HG03066 (cell line): ENCODE results near the gene TRPC4.

Experiments used
- ATAC-seq: cut with Tn5 transposase; IDR thresholded peaks from one replicate; pipeline ENCODE4 v1.9.1; 2021; ENCODE audit warnings: low read depth; ENCODE audit not compliant: unreplicated experiment

TRPC4 gene

DNA sequence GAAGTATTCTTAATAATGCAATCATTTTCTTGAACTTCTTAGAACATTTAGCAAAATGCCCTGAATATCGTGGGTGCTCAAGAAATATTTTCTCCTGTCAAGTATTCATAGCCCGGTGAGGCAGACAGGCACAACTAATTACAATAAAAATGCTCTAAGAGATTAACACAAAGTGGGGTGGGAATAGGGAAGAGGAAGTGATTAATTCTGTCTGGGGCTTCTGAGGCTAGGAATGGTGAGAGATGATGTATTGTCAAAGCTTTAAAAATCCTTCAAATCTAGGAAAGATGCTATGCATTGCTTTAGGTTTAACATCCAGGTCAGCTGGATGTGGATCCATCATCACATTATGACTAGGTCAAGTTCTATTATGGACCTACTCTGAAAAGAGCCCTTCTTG is 204.2 kb downstream of the TRPC4 start:
- no peak for ATAC-seq

- ATAC-seq = no peak
Measured at GRCh38 chr13:37663724-37664123, 205.8 kb downstream of the TRPC4 start.

DNA sequence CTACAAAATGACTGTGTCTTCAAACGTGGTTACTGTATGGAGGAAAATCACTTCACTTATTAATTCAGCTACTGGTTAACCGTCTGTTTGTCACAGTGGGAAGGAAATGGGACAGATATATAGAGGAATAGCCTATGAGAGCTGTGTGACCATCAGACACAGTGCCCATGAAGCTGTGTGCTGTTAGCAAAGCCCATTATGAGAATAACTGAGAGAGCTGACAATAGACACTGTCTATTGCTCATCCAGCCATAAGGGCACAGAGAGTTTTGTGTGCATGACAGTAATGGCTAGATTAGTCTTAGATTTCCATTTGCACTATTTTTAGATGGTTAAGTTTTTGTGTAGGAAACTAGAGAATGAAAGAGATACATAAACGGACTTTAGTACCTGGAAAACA is 206.9 kb downstream of the TRPC4 start:
- no peak for ATAC-seq

DNA sequence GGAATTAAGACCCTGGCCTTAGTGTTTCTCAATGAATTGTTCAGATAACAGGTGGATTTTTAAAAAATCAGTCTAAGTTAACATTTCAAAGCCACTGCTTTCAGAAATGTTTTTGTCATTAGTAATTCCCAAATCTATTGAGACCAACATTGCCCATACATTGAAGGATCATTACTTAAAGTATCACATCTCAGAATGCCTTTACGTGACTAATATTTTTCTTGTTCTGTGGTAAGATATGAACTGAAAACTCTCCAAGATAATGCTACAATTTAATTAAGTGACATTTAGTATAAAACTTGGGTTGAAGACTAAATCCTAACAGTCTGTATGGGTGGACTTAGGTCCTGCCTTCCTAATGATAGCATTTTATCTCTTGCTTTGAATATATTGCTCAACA is 211.6 kb downstream of the TRPC4 start:
- ATAC-seq = no peak

- no peak for ATAC-seq
Measured at GRCh38 chr13:37657134-37657533, 212.4 kb downstream of the TRPC4 start.

GRCh38 chr13:37656247-37656940 is 213.2 kb downstream of the TRPC4 start:
- no peak for ATAC-seq

GRCh38 chr13:37652596-37652995 is 217.0 kb downstream of the TRPC4 start:
- no peak for ATAC-seq

- ATAC-seq = no peak
Measured at GRCh38 chr13:37651891-37652290, 217.7 kb downstream of the TRPC4 start.

DNA sequence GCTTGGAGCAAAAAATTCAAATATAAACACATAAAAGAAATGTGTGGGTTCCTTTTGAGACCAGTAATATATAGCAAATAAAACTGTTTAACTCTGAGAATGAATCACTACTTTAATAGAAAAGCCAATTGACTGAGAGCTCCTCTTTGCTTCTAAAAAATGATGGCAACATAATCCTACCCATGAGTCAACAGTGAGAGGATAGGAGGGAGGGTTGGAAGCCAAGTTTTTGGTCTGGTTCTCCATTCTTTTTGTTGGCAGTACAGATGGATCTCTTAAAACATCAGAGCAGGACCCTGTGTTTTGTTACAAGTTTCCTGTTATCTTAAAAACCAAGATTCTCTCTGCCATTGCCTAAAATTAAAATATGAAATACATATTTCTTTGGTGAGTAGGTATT is 221.0 kb downstream of the TRPC4 start:
- ATAC-seq = no peak

DNA sequence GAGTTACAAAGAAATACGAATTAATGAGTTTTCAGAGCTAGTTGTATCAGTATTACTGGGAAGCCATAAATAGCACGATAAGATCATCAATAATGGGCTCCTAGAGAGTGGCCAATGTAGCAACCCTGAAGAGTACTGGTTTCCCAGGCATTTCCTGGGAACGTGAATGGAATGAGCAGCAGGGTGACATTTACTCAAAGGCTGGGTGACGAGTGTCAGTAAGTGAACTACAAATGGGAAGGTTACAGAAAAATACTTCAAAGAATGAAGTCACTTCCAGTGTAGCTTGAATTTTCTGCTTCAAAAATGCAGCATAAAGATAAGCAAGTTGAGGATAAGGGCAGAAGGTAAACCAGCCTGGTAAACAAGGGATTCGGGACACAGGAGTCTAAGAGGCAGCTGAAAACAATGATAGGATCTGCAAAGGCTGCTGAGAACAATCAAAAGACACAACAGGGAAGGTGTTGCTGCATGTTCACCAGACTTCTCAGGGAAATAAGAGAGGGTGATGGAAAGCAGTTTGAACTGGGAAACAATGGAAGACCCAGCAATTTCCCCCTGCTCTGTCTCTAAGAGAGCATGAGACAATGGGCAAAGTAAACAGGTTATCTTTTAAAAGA is 222.4 kb downstream of the TRPC4 start:
- ATAC-seq = no peak

DNA sequence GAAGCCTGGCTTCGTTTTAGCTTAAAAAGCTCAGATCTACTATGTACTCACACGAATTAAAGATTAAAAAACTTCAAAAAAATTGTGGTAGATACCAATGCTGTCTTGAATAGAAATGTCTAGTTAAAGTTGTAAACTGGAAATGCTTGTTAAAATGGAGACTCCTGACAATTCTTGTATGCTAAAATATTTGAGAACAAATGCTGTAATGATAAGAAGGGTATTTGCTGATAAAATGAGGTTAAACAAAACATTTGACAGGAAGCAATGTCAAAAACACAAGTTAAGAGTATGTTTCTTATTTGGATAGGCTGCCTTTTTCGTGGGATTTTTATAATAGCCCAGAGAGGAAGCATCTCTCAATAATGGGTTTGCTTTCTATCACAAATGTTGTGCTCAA is 223.0 kb downstream of the TRPC4 start:
- no peak for ATAC-seq

DNA sequence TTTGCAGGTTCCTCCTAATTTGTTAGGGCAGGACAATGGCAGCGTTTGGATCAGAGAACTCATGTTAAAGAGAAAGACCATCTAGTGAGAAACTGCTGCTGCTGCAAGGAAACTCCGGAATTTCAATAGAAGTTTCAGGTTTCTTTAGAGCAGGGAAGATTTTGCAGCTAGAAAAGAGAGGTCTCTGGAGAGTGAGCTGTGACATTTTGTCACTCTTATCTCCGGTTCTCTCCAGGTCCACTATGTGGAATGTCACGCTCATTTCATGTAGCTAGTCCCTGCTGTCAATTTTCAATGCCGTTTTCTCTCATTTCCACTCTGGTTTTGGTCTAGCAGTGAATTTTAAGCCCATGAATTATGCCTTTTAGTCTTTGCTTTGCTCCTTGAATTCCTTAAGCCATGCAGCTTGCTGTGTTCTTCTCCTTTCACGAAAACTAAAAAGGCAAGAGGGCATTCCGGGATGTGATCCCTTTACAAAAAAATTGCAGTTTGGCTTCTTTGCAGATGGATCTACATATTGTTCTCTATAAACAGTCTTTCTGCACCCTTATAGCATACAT is 224.3 kb downstream of the TRPC4 start:
- ATAC-seq = no peak

- ATAC-seq = no peak
Measured at GRCh38 chr13:37641391-37641790, 228.2 kb downstream of the TRPC4 start.

DNA sequence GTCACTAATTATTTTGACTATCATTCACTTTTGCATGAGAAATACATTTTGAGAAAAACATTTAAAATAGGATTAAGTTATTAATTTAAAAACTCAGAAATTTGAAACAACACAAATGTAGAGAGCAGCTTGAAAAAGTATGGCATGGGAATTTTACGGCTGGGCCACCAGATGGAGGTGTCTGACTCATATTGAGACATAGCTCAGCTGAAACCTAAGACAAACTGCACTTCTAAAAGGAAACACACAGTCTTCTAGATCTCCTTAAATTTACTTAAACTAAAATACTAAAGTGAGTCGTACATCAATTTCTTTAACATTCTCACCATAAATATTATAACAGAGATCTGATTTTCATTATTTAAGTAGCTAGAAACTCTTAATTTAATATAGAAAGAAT is 229.1 kb downstream of the TRPC4 start:
- no peak for ATAC-seq

GRCh38 chr13:37636701-37637100 is 232.9 kb downstream of the TRPC4 start:
- ATAC-seq = no peak

GRCh38 chr13:37632294-37632693 is 237.3 kb downstream of the TRPC4 start:
- no peak for ATAC-seq

DNA sequence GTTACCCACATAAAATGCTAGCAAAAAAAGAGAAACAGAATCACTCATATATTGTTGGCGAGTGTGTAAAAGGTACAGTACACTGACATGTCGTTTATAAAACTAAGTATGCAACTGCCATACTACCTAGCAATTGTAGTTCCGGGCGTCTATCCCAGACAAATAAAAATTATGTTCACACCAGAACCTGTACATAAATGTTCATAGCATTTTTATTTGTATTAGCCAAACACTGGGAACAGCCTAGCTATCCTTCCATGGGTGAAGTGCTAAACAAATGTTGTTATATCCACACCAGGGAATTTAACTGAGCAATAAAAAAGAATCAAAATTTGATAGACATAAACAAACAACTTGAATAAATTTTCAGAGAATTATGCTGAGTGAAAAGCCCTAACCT is 242.1 kb downstream of the TRPC4 start:
- ATAC-seq = no peak

- no peak for ATAC-seq
Measured at GRCh38 chr13:37621811-37622361, 247.7 kb downstream of the TRPC4 start.

- ATAC-seq = no peak
Measured at GRCh38 chr13:37618554-37618953, 251.0 kb downstream of the TRPC4 start.

- ATAC-seq = no peak
Measured at GRCh38 chr13:37617173-37617572, 252.4 kb downstream of the TRPC4 start.

DNA sequence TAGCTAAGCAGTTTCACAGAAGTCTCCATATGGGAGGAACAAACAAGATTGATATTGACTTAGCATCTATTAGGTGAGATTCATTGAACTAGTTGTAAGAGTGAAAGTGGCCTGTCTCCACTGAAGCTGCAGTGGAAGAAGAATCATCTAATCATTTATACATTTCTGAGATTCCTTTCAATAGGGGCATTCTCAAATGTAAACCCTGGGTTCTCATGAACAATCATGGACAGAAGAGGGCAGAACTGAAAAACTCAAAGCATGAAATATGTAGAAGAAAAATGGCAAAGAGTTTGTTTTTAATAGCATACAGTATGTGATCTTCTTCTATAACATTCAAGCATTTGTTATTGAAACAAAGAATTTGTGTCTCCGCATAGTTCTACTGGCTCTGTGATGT is 253.4 kb downstream of the TRPC4 start:
- no peak for ATAC-seq

GRCh38 chr13:37615276-37615675 is 254.3 kb downstream of the TRPC4 start:
- no peak for ATAC-seq
